K562 treated with DMSO at 1 percent for 24 hours (cell line): ENCODE measurements around the gene MRM3. TPM values are rescaled to one million over a fixed set of nuclear protein-coding genes. Genes with fewer than 3 reads are reported as not detected.

ENCODE experiments used
- total RNA-seq: library from RNA; unstranded; fragments of 300-600 nt; gene quantifications from 2 replicates; pipeline ENCODE4 v1.2.3, GENCODE V29; 2022; ENCODE audit warnings: low read depth; ENCODE audit not compliant: insufficient read depth

MRM3 gene
- total RNA-seq, result 15.2 and 17.7 TPM in 2 replicates

DNA sequence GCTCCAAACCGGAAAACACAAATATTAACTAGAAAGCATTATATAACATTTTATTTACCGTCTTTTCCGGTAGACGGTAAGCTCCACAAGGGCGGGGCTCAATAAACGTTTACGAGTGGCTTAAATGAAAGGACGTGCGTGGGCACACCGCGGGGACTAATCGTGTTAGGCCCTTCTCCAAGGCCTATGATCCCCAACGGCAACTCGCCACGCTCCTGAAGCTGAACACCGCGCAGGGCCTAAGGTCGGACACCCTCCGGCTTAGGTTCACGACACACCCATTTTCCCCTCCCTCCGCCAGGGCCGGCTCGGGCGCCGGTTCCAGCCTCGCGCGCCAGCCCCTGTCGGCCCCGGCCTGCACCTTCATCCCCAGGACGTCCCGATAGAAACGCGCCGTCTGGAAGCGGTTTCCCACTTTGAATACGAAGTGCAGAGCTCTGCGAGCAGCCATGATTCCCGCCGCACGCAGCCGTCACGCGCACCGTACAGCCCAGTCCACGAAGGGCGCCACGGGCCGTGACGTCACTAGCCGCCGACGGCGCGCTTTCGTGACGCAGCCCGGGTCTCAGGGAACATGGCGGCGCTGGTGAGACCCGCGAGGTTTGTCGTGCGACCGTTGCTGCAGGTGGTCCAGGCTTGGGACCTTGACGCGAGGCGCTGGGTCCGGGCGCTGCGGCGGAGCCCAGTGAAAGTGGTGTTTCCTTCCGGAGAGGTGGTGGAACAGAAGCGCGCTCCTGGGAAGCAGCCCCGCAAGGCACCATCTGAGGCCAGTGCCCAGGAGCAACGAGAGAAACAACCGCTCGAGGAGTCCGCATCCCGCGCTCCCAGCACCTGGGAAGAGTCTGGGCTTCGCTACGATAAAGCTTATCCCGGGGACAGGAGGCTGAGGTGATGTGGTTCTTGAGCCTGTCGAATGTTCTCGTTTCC is at the start of gene MRM3, which contains the start of gene GLOD4:
TSS of gene MRM3 (plus strand) at position 549 of the 927 bp plus-strand sequence. CDS start at position 575, 26 bp downstream.
TSS of gene GLOD4 (minus strand) at position 476 of the 927 bp plus-strand sequence. CDS start at position 451, 25 bp downstream.

GRCh38 chr17:752002-752619 is 30.0 kb upstream of the MRM3 start, which contains the start of gene GEMIN4:
TSS of gene GEMIN4 (minus strand) at chr17:752264. CDS start at chr17:752142, 122 bp downstream.

Other genes starting within 250 kb of the MRM3 start
- gene VPS53, start 67.5 kb upstream of the MRM3 start, total RNA-seq, result 5.8 and 6.4 TPM in 2 replicates
- 6.3 and 6.5 TPM in 2 replicates for gene TLCD3A, start 49.8 kb upstream of the MRM3 start, total RNA-seq
- 18.0 and 18.4 TPM in 2 replicates for gene GEMIN4, start 30.1 kb upstream of the MRM3 start, total RNA-seq
- gene GLOD4, start 73 bp upstream of the MRM3 start, total RNA-seq, result 27.3 and 30.6 TPM in 2 replicates
- 1.1 and 2.1 TPM in 2 replicates for gene NXN, start 197.4 kb downstream of the MRM3 start, total RNA-seq
- gene TIMM22, start 214.8 kb downstream of the MRM3 start, total RNA-seq, result 6.1 and 6.9 TPM in 2 replicates